ENCODE results near the gene COPG1. TPM values are rescaled to one million over a fixed set of nuclear protein-coding genes. Genes with fewer than 3 reads are reported as not detected.

The COPG1 gene
- total and polyA plus RNA-seq, 2 experiments from 2014 or later, result 114 to 154 TPM

GRCh38 chr3:129276385-129276784, 27.0 kb downstream of the COPG1 start:
- H3K36me3 ChIP-seq, result peaks cover 52% of the 10 kb centered on the region
- no peaks in the 10 kb centered on the region for H3K9me3 ChIP-seq (ENCODE audit: low read depth)
- peaks cover 7% of the 10 kb centered on the region for H3K4me1 ChIP-seq (ENCODE audit: low read depth)

GRCh38 chr3:129277829-129278271, 28.4 kb downstream of the COPG1 start:
- H3K36me3 ChIP-seq, result peaks cover 41% of the 10 kb centered on the region
- H3K4me3 ChIP-seq, result no peak overlapping the region
- peak; percentile 5 to 34 for DNase-seq (ENCODE audit: low read depth in 1 of 2, low spot score in 1 of 2)
- TF ChIP-seq CTCF (IDR thresholded peaks at IDR 0.05; ENCODE audit: low read depth, low read length), result no peak
- peak overlapping the region; percentile 95 for H3K27ac ChIP-seq
- H3K4me1 ChIP-seq (ENCODE audit: low read depth), result peaks cover 7% of the 10 kb centered on the region
- H3K9me3 ChIP-seq (ENCODE audit: low read depth), result no peaks in the 10 kb centered on the region
- no peaks in the 10 kb centered on the region for H3K27me3 ChIP-seq

More at GRCh38 chr3:129276385-129276784, 27.0 kb downstream of the COPG1 start:
- no peak for DNase-seq (ENCODE audit: low read depth in 1 of 2, low spot score in 1 of 2)
- TF ChIP-seq CTCF (IDR thresholded peaks at IDR 0.05; ENCODE audit: low read depth, low read length), result no peak
- no peak overlapping the region for H3K27ac ChIP-seq
- H3K4me3 ChIP-seq, result no peak overlapping the region
- no peaks in the 10 kb centered on the region for H3K27me3 ChIP-seq

- H3K4me1 ChIP-seq (ENCODE audit: low read depth), result peaks cover 7% of the 10 kb centered on the region
- H3K27ac ChIP-seq, result peak within 1 kb of the TSS; percentile 95
- no peaks in the 10 kb centered on the region for H3K9me3 ChIP-seq (ENCODE audit: low read depth)
- no peaks in the 10 kb centered on the region for H3K27me3 ChIP-seq
- TF ChIP-seq CTCF (IDR thresholded peaks at IDR 0.05; ENCODE audit: low read depth, low read length), result no peak
- peaks cover 34% of the 10 kb centered on the region for H3K36me3 ChIP-seq
- H3K4me3 ChIP-seq, result peak within 1 kb of the TSS; percentile 92
- DNase-seq (ENCODE audit: low read depth in 1 of 2, low spot score in 1 of 2), result peak; percentile 89 to 97
Measured at GRCh38 chr3:129278439-129278965, 29.1 kb downstream of the COPG1 start, which contains the start of gene HMCES. Gene HMCES (plus strand): TSS chr3:129278870. CDS start chr3:129279733, 863 bp downstream.

- TF ChIP-seq CTCF (IDR thresholded peaks at IDR 0.05; ENCODE audit: low read depth, low read length), result no peak
- DNase-seq (ENCODE audit: low read depth in 1 of 2, low spot score in 1 of 2), result peak; percentile 71 to 89
- H3K27me3 ChIP-seq, result no peaks in the 10 kb centered on the region
- peaks cover 7% of the 10 kb centered on the region for H3K4me1 ChIP-seq (ENCODE audit: low read depth)
- peaks cover 27% of the 10 kb centered on the region for H3K36me3 ChIP-seq
- peak overlapping the region; percentile 95 for H3K27ac ChIP-seq
- H3K9me3 ChIP-seq (ENCODE audit: low read depth), result no peaks in the 10 kb centered on the region
- H3K4me3 ChIP-seq, result peak overlapping the region; percentile 92
Measured at GRCh38 chr3:129278966-129279906, 29.8 kb downstream of the COPG1 start.

GRCh38 chr3:129280183-129280582, 30.8 kb downstream of the COPG1 start:
- Histone ChIP-seq H3K27ac (peak overlapping the region; percentile 95), H3K27me3 (no peaks in the 10 kb centered on the region), H3K4me3 (peak overlapping the region; percentile 92), H3K36me3 (peaks cover 18% of the 10 kb centered on the region), H3K4me1 (ENCODE audit: low read depth) (peaks cover 7% of the 10 kb centered on the region), H3K9me3 (ENCODE audit: low read depth) (no peaks in the 10 kb centered on the region)
- no peak for TF ChIP-seq CTCF (IDR thresholded peaks at IDR 0.05; ENCODE audit: low read depth, low read length)
- no peak for DNase-seq (ENCODE audit: low read depth in 1 of 2, low spot score in 1 of 2)

Measured in cardiac muscle cell (in vitro differentiated cells and primary cell).